Hematopoietic multipotent progenitor cell treated with erythropoietin and hydrocortisone succinate and interleukin-3 and kit ligand, for 15 days (in vitro differentiated cells): ENCODE data around the gene THTPA.
A peak's percentile ranks its signal among the peaks of the same experiment; 100 is the strongest.
"Not testable (repeated sequence)": the region's sequence is repeated elsewhere in the genome, so short reads cannot be mapped to it uniquely, and the experiment has no call there.

Experiments
- DNase-seq: peaks from one replicate; pipeline ENCODE4 v3.0.0-alpha.2; 2015; ENCODE audit warnings: low spot score

THTPA gene

GRCh38 chr14:23533652-23534435, 22.2 kb upstream of the THTPA start:
- DNase-seq = no peak

DNA sequence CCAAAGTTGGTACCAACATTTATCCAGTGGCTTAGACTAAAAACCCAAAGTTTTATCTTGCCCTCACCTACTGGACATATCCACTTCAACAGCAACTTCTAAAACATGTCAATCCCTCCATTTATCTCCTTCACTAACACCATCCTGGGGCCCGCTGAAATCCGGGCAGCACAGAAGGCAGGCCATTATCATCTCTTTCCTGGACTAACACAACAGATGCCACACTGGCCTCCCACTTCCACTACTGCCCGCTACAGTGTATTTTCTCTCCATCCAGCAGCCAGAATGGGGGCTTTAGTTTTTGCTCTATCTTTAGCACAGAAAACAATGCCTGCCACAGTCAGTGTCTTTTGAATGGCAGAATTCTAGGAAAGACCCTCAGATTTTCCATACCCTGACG, 20.1 kb upstream of the THTPA start:
- no peak for DNase-seq

GRCh38 chr14:23536494-23536893, 19.6 kb upstream of the THTPA start:
- DNase-seq = no peak

DNA sequence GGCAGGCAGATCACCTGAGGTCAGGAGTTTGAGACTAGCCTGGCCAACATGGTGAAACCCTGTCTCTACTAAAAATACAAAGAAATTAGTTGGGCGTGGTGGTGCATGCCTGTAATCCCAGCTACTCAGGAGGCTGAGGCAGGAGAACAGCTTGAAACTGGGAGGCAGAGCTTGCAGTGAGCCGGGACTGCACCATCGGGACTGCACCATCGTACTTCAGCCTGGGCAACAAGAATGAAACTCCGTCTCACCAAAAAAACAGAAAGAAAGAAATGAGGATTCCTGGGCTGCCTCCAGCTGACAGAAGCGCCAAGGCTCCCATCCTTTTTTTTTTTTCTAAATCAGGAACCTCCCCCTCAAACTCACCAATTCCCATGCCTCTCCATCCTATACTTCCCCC, 19.2 kb upstream of the THTPA start:
- DNase-seq = not testable (repeated sequence)

DNA sequence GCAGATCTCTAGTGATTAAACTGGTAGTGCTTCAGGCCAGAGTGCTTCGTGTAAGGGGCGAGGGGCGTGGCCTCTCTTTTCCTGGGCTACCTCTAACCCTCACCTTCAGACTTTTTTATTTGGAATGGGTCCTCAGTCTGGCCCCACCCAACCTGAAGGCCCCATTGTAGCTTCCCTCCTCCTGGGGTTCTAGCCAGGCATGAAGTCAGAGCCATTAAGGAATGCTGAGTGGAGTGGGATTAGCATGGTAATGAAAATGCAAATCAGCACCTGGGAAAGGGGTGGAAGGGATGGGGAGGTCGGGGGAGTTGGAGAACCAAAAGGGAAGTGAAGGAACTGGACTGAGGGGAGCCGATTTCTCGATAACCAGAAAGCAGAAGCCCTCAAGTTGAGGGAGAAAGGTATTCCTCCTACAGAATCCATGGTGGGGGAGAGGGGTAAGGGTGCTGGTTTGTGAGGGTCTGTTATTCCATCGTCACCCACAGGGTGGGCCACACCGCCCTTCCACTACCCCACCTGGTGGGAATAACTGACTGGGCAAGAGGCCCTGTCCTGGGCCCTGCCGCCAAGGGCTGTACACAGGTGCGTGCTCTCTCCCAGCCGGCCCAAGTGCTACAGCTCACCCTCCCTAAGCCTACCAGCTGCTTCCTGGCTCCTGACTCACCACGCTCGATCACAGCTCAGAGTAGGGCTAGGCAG, 18.6 kb upstream of the THTPA start:
- no peak for DNase-seq

DNA sequence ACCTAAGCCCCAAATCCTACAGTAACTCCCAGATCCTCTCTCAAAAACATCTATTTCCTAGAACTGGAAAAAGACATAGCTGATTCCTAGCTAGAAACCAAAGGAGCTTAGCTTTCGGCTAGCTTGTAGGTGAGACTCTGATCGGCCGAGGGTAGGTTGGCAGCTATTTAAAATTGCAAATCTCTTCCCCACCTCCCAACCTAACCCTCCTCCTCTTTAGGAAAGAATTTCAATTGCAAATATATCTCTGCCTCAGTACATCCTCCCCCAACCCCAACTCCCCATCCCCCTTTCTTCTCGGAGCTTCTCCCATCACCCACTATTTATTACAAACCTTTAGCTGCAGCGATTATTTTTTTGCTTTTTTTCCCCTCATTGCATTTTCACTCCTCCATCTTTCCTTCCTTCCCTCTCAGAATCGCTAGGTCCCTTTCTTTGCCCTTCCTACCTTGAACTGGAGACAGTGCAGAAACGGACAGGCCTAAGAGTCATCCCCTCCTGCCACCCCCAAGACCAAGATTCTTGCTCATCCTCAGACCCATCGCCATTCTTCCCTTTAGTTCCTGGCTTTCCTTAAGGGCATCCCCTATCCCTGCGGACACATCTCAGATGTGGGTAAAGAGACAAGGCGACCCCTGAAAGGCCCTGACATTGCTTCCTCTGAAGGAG, 17.9 kb upstream of the THTPA start:
- no peak for DNase-seq

DNA sequence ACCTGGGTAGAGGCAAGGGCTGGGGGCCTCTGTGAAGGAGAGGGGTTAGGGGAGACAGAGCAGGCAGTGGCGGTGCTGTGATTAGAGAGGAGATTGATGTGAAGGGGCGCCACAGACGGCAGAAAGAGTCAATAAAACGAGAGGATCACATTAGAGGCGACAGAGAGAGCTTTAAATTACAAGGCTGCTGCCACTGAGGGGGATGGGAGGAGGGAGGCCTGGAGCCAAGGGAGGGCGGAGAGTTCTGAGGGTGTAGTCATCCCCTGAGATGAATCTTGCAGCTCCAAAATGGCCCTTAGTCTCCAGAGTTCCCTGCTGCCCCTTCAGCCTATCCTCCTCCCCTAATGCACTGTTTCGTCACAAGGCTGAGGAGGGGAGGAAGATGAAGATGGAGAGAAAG, 17.3 kb upstream of the THTPA start:
- no peak for DNase-seq

DNA sequence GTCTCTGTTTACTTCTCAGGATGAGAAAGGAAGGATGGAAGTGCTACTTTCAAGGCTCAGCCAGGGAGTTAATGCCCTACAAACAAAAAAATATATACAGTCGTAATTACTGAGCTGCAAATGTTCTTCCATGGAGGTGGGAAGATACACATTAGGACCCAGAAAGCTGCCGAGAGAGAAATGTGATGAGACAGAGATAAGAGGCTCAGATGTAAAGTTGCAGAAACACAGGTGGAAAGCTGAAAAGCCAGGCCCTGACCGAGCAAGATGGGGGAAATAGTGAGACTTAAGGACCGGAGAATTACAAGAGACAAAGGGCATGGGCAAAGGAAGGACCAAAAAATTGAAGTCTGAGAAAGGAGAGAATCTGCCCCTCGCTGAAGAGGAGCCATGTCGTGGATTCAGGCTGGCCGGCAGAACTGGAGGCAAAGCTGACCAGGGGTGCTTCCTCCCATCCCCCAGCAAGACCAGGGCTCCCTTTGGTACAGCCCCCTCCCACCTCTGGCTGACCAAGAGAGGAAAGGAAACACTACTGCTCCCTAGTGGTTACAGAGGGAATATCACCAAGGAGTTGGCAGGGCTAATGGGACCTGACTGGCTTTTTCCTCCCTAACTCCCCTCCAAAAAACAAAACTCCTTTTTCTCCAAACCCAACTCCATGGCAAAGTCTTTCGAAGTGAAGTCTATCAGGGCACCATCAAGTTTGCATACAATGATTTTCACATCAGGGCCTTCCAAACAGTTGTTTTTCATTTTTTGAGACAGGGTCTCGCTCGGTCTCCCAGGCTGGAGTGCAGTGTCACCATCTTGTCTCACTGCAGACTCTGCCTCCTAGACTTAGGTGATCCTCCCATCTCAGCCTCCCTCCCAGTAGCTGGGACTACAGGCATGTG, 16.6 kb upstream of the THTPA start:
- peak; percentile 55 for DNase-seq

- no peak for DNase-seq
Observed at GRCh38 chr14:23540141-23540469, 16.0 kb upstream of the THTPA start.

DNA sequence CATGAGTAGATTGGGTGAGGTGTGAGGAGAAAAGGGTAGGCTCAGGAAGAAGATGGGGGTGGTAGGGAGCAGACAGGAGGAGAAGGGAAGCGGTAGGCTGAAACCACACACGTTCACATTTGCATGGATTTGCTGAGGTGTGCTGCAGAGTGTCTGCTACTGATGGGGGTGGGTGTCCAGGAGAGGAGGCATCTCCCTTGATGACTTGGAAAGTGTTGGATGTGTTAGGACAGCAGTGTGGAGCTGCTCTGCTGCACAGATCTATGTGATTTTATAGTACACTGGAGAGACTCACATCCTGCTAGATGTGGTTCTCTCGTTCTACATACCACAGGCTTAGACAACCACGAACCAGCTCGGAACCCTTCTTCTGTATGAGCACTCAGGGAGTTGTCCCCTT, 13.8 kb upstream of the THTPA start:
- DNase-seq = no peak

DNA sequence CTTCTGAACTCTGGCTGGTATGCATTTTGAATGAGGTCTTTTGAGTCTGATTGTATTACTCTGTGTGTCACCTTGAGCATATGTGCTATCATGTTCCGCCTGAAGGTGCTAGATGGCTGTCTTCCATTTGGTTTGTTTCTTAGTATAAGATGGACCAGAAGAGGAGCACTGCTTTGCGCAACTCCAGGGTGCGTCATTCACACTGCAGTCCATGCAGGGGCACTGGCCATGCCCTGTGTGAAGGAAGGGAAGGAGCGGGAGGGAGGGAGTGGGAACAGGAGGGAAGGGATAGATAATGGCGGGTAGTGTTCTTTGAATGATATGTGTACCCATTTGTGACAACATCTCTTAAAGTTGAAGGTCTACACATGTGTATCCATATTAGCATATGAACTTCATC, 12.7 kb upstream of the THTPA start:
- no peak for DNase-seq

DNA sequence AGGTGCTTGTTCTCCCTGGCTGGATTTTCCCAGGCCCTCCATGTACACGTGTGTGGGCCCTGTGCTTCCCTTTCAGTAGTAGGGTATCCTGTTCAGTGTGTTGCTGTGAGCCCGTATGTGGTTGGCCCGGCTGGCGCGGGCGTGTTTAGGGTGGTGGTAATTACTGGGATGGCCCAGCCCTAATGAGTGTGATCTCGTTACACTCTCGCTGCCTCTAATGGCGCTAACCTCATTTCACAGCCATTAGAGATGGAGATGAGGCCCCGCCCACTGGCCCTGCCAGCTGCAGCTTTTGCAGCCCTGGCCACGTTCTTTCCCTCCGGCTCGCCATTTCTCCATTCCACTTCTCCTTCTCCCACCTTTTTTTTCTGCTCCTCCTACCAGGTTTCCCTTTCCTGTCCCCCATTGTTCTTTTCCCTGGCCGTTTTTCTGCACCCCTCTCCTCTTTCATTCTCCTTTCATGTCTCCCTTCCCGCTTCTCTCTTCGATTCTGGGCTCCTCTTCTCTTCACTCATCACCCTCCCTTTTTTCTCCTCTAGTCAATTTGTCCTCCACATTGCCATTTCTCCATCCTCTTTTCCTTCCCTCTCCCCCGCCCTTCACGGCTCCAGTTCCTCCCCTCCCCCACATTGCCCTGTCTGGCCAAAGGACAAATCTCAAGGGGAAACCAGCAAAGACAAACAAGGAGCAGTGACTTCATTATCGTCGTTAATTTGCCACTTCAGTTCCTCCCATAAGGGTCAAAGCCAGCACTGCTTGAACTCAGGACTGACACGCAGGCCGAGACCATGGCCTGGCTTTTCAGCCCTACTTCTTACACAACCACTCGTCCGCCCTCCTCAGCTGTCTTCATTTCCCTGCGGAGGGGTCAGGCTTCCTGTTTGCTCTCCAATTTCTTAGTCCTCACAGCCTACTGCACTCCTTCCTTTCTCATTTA, 11.3 kb upstream of the THTPA start:
- DNase-seq = no peak

- no peak for DNase-seq
Observed at GRCh38 chr14:23545740-23546365, 10.2 kb upstream of the THTPA start.

- DNase-seq = no peak
Observed at GRCh38 chr14:23546450-23547035, 9.5 kb upstream of the THTPA start.

GRCh38 chr14:23547924-23548323, 8.1 kb upstream of the THTPA start:
- DNase-seq = no peak

- no peak for DNase-seq
Observed at GRCh38 chr14:23548351-23549318, 7.4 kb upstream of the THTPA start.

DNA sequence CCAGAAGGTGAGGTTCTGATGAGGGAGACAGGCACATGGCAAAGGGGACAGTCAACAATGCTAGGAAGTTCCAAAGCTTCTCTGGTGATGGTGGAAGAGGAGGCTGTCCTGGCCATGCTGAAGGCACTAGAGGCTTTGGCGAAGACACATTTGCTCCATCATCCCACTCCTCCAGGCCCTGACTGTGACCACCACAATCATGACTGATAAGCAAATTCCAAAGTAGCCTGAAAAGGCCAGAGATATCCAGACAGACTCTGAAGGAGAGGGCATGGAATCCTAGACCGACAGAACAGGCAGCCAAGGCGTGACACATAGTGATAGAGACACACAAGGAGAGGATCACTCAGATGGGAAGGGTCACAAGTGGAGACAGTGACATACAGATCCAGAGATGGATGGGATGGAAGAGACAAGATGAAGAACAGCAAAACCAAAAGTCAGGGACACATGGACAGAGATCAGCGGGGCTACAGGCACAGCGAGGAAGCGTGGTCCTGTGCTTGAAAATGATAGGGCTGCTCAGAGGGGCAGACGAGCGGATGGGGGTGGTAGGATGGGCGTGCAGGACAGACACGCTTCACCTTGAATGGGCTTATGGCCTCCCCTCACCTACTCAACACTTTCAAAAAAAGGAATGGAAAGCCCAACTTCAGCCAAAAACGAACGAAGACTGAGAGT, 5.8 kb upstream of the THTPA start:
- no peak for DNase-seq

GRCh38 chr14:23550812-23551265, 5.2 kb upstream of the THTPA start:
- DNase-seq = no peak
